Choroid plexus epithelial cell (primary cell): Measurements from ENCODE around the gene LAGE3.

Experiments
- DNase-seq: peaks from one replicate; pipeline ENCODE4 v3.0.0-alpha.2; 2010; ENCODE audit warnings: low read depth
- H3K4me3 ChIP-seq: 2 replicates; pipeline ENCODE4 v1.5.1; 2011; ENCODE audit warnings: low read depth, mild to moderate bottlenecking, control low read depth, low read length, moderate library complexity
- CTCF ChIP-seq: conservative IDR thresholded peaks from 2 replicates; pipeline ENCODE4 v1.5.1; 2011; ENCODE audit warnings: low read depth, mild to moderate bottlenecking, control low read depth, inconsistent platforms, low read length, moderate library complexity

LAGE3 gene

GRCh38 chrX:154452823-154453222, 26.3 kb downstream of the LAGE3 start:
- TF ChIP-seq CTCF = no peak
- no peak for DNase-seq
- H3K4me3 ChIP-seq = no peak overlapping the region

- no peak overlapping the region for H3K4me3 ChIP-seq
- TF ChIP-seq CTCF = no peak
- DNase-seq = no peak
Observed at GRCh38 chrX:154450312-154450711, 28.8 kb downstream of the LAGE3 start.

- DNase-seq = no peak
- no peak overlapping the region for H3K4me3 ChIP-seq
- no peak for TF ChIP-seq CTCF
Observed at GRCh38 chrX:154449618-154450017, 29.5 kb downstream of the LAGE3 start.

GRCh38 chrX:154448484-154448883, 30.6 kb downstream of the LAGE3 start:
- DNase-seq = no peak
- TF ChIP-seq CTCF = no peak
- H3K4me3 ChIP-seq = no peak overlapping the region

- no peak for DNase-seq
- H3K4me3 ChIP-seq = no peak overlapping the region
- no peak for TF ChIP-seq CTCF
Observed at GRCh38 chrX:154446430-154446829, 32.7 kb downstream of the LAGE3 start.

- DNase-seq = no peak
- no peak overlapping the region for H3K4me3 ChIP-seq
- no peak for TF ChIP-seq CTCF
Observed at GRCh38 chrX:154445776-154446175, 33.3 kb downstream of the LAGE3 start.

- DNase-seq = no peak
- peak overlapping the region; percentile 64 for H3K4me3 ChIP-seq
- no peak for TF ChIP-seq CTCF
Observed at GRCh38 chrX:154444755-154445246, 34.3 kb downstream of the LAGE3 start.
